Type B pancreatic cell (in vitro differentiated cells): ENCODE measurements around the gene CD151. TPM values are rescaled to one million over a fixed set of nuclear protein-coding genes. Genes with fewer than 3 reads are reported as not detected.

Experiments
- DNase-seq: peaks from one replicate; pipeline ENCODE4 v3.0.0; 2021; ENCODE audit warnings: mixed read lengths; ENCODE audit not compliant: unreplicated experiment; ENCODE audit errors: extremely low spot score
- H3K27ac Mint-ChIP-seq: 2 replicates; pipeline ENCODE4 v1.8.0; 2021; ENCODE audit warnings: mild to moderate bottlenecking, mixed read lengths
- H3K27me3 Mint-ChIP-seq: 2 replicates; pipeline ENCODE4 v1.8.0; 2021; ENCODE audit warnings: mixed read lengths
- H3K36me3 Mint-ChIP-seq: 2 replicates; pipeline ENCODE4 v1.8.0; 2021; ENCODE audit warnings: mixed read lengths
- H3K4me1 Mint-ChIP-seq: one replicate; pipeline ENCODE4 v1.8.0; 2021; ENCODE audit warnings: mixed read lengths; ENCODE audit not compliant: unreplicated experiment
- H3K4me3 Mint-ChIP-seq: 2 replicates; pipeline ENCODE4 v1.8.0; 2021; ENCODE audit warnings: mild to moderate bottlenecking, mixed read lengths
- H3K9me3 Mint-ChIP-seq: 2 replicates; pipeline ENCODE4 v1.8.0; 2021; ENCODE audit warnings: mixed read lengths
- total RNA-seq: library from RNA; stranded (reverse); gene quantifications from 2 replicates; pipeline ENCODE4 v1.2.1, GENCODE V29; 2021; ENCODE audit warnings: low replicate concordance
- TF ChIP-seq, protein P1 (sequence below): fragments of 200-600 bp; sonication (generic); conservative IDR thresholded peaks from 2 replicates; pipeline ENCODE4 v1.5.0; 2021; ENCODE audit warnings: antibody characterized with exemption, mild to moderate bottlenecking

CD151 gene
- total RNA-seq, 1 donor from 2014 or later: 126 TPM

DNA sequence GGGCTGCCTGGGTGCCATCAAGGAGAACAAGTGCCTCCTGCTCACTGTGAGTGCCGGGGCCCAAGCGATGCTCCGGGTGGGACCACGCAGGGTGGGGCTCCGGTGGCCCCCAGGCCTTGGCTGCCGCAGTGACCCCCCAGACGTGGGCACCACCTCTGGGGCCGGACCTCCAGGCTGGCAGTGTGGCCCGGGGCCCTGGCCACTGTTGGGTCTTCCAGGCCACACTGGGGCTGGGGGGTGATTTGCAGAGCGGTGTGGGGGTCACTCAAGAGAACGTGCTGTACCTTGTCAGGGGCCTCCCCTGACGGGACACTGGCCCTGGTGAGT, 29.9 kb downstream of the CD151 start:
- Mint-ChIP-seq H3K27ac (no peak overlapping the region), H3K27me3 (no peaks in the 10 kb centered on the region), H3K4me3 (no peak overlapping the region), H3K36me3 (no peaks in the 10 kb centered on the region), H3K4me1 (peaks cover 9% of the 10 kb centered on the region), H3K9me3 (no peaks in the 10 kb centered on the region)
- TF ChIP-seq, protein P1, sequence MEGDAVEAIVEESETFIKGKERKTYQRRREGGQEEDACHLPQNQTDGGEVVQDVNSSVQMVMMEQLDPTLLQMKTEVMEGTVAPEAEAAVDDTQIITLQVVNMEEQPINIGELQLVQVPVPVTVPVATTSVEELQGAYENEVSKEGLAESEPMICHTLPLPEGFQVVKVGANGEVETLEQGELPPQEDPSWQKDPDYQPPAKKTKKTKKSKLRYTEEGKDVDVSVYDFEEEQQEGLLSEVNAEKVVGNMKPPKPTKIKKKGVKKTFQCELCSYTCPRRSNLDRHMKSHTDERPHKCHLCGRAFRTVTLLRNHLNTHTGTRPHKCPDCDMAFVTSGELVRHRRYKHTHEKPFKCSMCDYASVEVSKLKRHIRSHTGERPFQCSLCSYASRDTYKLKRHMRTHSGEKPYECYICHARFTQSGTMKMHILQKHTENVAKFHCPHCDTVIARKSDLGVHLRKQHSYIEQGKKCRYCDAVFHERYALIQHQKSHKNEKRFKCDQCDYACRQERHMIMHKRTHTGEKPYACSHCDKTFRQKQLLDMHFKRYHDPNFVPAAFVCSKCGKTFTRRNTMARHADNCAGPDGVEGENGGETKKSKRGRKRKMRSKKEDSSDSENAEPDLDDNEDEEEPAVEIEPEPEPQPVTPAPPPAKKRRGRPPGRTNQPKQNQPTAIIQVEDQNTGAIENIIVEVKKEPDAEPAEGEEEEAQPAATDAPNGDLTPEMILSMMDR: no peak
- no peak for DNase-seq

DNA sequence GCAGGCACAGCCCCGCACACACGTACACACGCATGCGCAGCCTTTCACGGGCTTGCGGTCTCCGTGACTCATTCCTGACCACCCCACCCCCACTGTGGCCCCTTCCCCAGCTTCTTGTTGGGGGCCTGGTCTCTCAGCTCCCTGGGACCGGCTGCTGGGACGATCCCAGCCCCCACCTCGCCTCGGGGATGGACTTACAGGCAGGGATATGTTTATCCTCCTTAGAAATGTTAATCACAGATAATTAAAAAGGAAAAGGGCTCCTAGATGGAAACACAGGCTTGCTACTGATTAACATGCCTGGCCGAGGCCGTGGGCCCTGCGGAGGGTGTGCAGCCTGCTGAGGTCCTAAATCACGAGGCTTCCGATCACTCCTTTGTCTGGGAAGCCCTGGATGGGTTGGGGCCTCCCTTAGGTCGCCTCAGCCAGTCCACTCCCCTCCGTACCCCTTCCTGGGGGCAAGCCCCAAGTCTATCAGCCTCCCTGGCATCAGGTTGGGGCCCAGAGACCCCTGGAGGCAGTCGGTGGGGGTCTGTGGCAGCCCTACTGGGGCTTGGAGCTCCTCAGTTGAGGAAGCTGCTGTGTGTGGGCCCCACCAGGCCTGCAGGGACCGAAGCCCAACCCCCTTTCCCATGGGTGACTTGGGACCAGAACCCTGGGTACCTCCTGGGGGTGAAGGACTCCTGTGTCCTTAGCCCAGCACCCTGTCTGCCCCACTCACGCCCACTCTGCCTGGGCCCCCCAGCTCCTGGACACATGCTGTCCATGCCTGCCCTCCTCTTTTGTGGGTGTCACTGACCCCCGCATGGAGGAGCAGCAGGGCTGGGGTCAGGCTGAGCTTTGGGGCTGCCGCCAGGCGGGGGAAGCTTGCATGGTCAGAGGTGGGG, 30.5 kb downstream of the CD151 start:
- Mint-ChIP-seq H3K27me3 (no peaks in the 10 kb centered on the region), H3K36me3 (no peaks in the 10 kb centered on the region), H3K27ac (no peak overlapping the region), H3K4me3 (no peak overlapping the region), H3K9me3 (no peaks in the 10 kb centered on the region), H3K4me1 (peaks cover 9% of the 10 kb centered on the region)
- DNase-seq: no peak
- TF ChIP-seq, protein P1: no peak

DNA sequence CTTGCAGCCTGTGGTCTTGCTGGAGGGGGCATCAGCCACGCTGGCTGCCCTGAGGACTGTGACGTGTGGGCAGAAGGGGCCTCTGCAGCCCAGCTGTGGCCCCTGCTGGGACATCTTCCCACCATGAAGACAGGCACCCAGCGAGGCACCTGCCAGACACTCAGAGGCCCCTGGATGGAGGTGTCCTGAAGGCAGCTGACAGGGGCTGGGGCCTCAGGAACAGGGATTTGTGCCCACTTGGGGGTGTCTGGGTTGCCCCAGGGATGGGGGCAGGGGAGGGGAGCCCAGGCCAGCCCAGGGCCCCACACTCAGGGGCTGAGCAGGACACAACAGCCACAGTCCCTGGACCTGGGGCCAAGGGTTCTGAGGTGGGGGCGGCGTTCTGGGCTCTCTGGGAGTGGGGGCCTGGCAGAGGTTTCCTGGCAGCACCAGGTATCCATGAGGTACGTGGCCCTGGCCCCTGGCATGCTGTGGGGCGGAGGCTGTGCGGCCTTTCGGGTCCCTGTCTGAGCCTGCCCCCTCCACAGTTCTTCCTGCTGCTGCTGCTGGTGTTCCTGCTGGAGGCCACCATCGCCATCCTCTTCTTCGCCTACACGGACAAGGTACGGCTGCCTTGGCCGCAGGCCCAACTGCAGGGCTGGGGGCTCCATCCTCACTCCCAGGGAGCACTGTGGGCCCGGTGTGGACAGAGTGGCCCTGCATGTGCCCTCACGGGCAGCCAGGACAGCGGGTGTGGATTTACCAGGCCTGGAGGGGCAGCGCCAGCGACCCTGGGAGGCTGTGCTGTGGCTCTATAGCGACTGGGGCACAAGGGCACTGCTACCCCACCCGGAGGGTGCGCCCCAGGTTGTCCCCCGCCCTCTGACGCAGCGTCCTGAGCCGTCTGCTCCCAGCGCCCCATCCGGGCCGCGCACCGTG, 31.4 kb downstream of the CD151 start:
- DNase-seq: no peak
- no peaks in the 10 kb centered on the region for H3K9me3 Mint-ChIP-seq

DNA sequence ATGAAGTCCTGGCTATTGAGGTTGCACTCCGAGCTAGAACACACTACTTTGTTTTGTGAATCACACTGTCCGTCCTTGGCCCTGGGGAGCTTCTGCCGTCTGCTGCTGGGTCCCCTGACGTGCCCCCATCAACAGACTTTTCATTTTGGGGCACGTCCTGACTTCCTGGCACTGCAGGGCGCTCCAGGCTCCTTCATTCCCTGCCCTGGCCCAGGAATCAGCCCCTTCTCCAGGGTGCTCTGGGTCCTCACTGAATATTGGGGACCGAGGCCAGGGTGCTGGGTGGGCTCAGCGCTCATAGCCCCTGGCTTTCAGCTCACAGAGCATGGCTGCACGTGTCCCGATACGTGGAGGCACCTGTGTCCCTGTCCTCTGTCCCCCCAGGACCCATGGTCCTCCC, 32.1 kb downstream of the CD151 start:
- H3K27me3 Mint-ChIP-seq: no peaks in the 10 kb centered on the region
- no peaks in the 10 kb centered on the region for H3K9me3 Mint-ChIP-seq
- no peak for DNase-seq
- TF ChIP-seq, protein P1: no peak
- no peak overlapping the region for H3K27ac Mint-ChIP-seq
- peaks cover 5% of the 10 kb centered on the region for H3K4me1 Mint-ChIP-seq
- H3K36me3 Mint-ChIP-seq: no peaks in the 10 kb centered on the region
- H3K4me3 Mint-ChIP-seq: no peak overlapping the region

More for the DNA sequence above, 31.4 kb downstream of the CD151 start:
- Mint-ChIP-seq H3K4me1 (peaks cover 9% of the 10 kb centered on the region), H3K36me3 (no peaks in the 10 kb centered on the region), H3K27me3 (no peaks in the 10 kb centered on the region), H3K27ac (no peak overlapping the region), H3K4me3 (no peak overlapping the region)
- TF ChIP-seq, protein P1: no peak

DNA sequence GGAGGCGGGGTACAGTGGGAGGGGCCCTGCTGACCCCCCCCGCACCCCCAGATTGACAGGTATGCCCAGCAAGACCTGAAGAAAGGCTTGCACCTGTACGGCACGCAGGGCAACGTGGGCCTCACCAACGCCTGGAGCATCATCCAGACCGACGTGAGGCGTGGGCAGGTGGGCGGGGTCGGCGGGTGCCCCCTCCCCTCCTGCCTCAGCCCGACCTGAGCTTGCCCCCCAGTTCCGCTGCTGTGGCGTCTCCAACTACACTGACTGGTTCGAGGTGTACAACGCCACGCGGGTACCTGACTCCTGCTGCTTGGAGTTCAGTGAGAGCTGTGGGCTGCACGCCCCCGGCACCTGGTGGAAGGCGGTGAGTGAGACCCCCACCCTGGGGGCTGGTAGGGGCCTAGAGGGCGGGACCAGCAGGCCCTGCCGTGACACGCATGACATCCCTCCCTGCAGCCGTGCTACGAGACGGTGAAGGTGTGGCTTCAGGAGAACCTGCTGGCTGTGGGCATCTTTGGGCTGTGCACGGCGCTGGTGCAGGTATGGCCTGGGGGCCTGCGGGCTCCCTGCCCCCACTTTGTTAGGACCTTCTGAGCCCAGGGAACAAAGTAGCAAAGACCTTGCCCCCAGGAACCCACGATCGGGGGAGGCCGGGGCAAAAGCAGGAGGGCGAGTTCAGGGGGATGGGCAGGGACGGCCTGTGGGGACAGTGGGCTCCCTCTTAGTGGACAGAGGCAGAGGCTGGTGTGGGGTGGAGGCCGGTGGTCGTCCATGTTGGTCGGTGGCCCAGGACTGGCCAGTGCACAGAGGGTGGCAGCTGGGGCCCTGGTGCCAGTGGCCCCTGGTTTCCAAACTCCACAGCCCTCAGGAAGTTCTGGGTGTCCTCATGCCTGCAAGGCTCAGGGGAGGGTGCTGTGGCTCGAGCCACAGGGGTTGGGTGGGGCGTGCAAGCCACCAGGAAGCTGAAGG, 33.0 kb downstream of the CD151 start:
- no peak for DNase-seq
- TF ChIP-seq, protein P1: no peak
- Mint-ChIP-seq H3K36me3 (no peaks in the 10 kb centered on the region), H3K4me3 (no peak overlapping the region), H3K27ac (no peak overlapping the region), H3K4me1 (peaks cover 5% of the 10 kb centered on the region), H3K9me3 (no peaks in the 10 kb centered on the region), H3K27me3 (no peaks in the 10 kb centered on the region)
